Upper lobe of left lung (tissue), 4 donors: ENCODE measurements around the gene SULF2.
"Not testable (repeated sequence)": the region's sequence is repeated elsewhere in the genome, so short reads cannot be mapped to it uniquely, and the experiment has no call there.

ENCODE experiments used
- CTCF ChIP-seq, 6 experiments: fragments of 450-650 bp in 4 of 6; fragments of 200-600 bp in 2 of 6; sonication (generic) in 2 of 6; IDR thresholded peaks; one replicate each; pipeline ENCODE4 v1.5.1; 2016 to 2019; ENCODE audit warnings: antibody characterized with exemption in 6 of 6
- POLR2A ChIP-seq, 4 donors: fragments of 450-650 bp; IDR thresholded peaks; one replicate each; pipeline ENCODE4 v1.5.1; 2016 to 2017; ENCODE audit warnings: antibody characterized with exemption in 4 of 4, mild to moderate bottlenecking in 2 of 4

DNA sequence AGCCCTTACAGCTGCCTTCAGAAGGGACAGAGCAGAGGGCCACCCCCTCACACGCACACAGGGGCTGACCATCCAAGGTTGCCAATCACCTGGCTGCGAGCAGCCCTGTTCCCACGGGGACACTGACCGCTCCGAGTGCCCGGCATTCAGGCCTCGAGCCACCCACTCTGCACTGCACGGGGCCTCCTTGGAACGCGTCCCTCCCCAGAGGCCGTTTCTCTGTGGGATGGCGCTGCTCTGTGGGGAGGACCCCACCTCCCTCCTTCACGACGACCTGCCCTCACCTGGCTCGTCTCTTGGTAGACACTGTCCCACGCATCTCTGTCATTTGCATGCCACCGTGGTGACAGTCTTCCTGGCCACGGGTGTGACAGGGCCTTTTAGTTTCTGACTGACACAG is 40.7 kb upstream of the SULF2 start:
- not testable (repeated sequence) for TF ChIP-seq POLR2A, CTCF (IDR thresholded peaks at IDR 0.05)
